ENCODE results near the gene RPRD2. TPM values are rescaled to one million over a fixed set of nuclear protein-coding genes. Genes with fewer than 3 reads are reported as not detected.

The RPRD2 gene
- total RNA-seq, 1 donor from 2014 or later = 23.8 TPM

GRCh38 chr1:150507912-150508864 lies 144.2 kb downstream of the RPRD2 start, which contains the start of gene ECM1:
Gene ECM1 (plus strand): TSS chr1:150508109. CDS start chr1:150508210, 101 bp downstream.
- TF ChIP-seq CTCF (IDR thresholded peaks at IDR 0.05) (no peak), POLR2A (IDR thresholded peaks at IDR 0.05) (peak in 1 of 2 donors; percentile 57), POLR2AphosphoS5 (IDR thresholded peaks at IDR 0.05; ENCODE audit: insufficient read depth in 1 of 2, low read depth in 1 of 2) (peak; percentile 83 to 84)
- peaks cover 40% of the 10 kb centered on the region for H3K4me1 ChIP-seq
- no peaks in the 10 kb centered on the region for H3K9me3 ChIP-seq
- H3K4me3 ChIP-seq = peak within 1 kb of the TSS; percentile 26 to 40
- H3K27ac ChIP-seq = peak within 1 kb of the TSS; percentile 91
- peaks cover 0 to 36% of the 10 kb centered on the region in 2 donors for H3K36me3 ChIP-seq
- intact Hi-C loops (cut with DNase I) = no loop called here
- DNase-seq (ENCODE audit: extremely low spot score in 2 of 2) = no peak
- no peaks in the 10 kb centered on the region for H3K27me3 ChIP-seq

GRCh38 chr1:150508982-150509381 lies 145.0 kb downstream of the RPRD2 start:
- Histone ChIP-seq H3K27ac (peak overlapping the region; percentile 91), H3K36me3 (peaks cover 0 to 34% of the 10 kb centered on the region in 2 donors), H3K27me3 (no peaks in the 10 kb centered on the region), H3K9me3 (no peaks in the 10 kb centered on the region), H3K4me3 (peak overlapping the region; percentile 16 to 40), H3K4me1 (peaks cover 43% of the 10 kb centered on the region)
- TF ChIP-seq POLR2AphosphoS5 (IDR thresholded peaks at IDR 0.05; ENCODE audit: insufficient read depth in 1 of 2, low read depth in 1 of 2) (no peak), POLR2A (IDR thresholded peaks at IDR 0.05) (no peak), CTCF (IDR thresholded peaks at IDR 0.05) (no peak)
- no peak for DNase-seq (ENCODE audit: extremely low spot score in 2 of 2)
- intact Hi-C loops (cut with DNase I) = no loop called here

GRCh38 chr1:150511551-150511950 lies 147.6 kb downstream of the RPRD2 start:
- intact Hi-C loops (cut with DNase I) = no loop called here
- peaks cover 54% of the 10 kb centered on the region for H3K4me1 ChIP-seq
- peak overlapping the region in 1 of 2 donors; percentile 7 for H3K4me3 ChIP-seq
- H3K9me3 ChIP-seq = no peaks in the 10 kb centered on the region
- DNase-seq (ENCODE audit: extremely low spot score in 2 of 2) = no peak
- peaks cover 0 to 14% of the 10 kb centered on the region in 2 donors for H3K36me3 ChIP-seq
- peak overlapping the region; percentile 91 for H3K27ac ChIP-seq
- no peaks in the 10 kb centered on the region for H3K27me3 ChIP-seq
- no peak for TF ChIP-seq POLR2A (IDR thresholded peaks at IDR 0.05)
- TF ChIP-seq CTCF (IDR thresholded peaks at IDR 0.05) = no peak
- no peak for TF ChIP-seq POLR2AphosphoS5 (IDR thresholded peaks at IDR 0.05; ENCODE audit: insufficient read depth in 1 of 2, low read depth in 1 of 2)

GRCh38 chr1:150511985-150512660 lies 148.2 kb downstream of the RPRD2 start:
- H3K4me3 ChIP-seq = peak overlapping the region in 1 of 2 donors; percentile 7
- H3K27ac ChIP-seq = peak overlapping the region; percentile 91
- H3K27me3 ChIP-seq = no peaks in the 10 kb centered on the region
- TF ChIP-seq POLR2A (IDR thresholded peaks at IDR 0.05) (no peak), POLR2AphosphoS5 (IDR thresholded peaks at IDR 0.05; ENCODE audit: insufficient read depth in 1 of 2, low read depth in 1 of 2) (no peak), CTCF (IDR thresholded peaks at IDR 0.05) (no peak)
- DNase-seq (ENCODE audit: extremely low spot score in 2 of 2) = no peak
- H3K36me3 ChIP-seq = peaks cover 0 to 8% of the 10 kb centered on the region in 2 donors
- H3K9me3 ChIP-seq = no peaks in the 10 kb centered on the region
- peaks cover 54% of the 10 kb centered on the region for H3K4me1 ChIP-seq
- intact Hi-C loops (cut with DNase I) = no loop called here
